GM23338 (cell line): Measurements from ENCODE around the gene TMEM219.

Experiments used
- CREB1 ChIP-seq: fragments of 250-450 bp; sonication (Bioruptor Pico); IDR thresholded peaks from 2 replicates; pipeline ENCODE4 v1.5.0; 2020; ENCODE audit warnings: low read depth, mild to moderate bottlenecking, moderate library complexity
- CTCF ChIP-seq, 2 experiments: fragments of 200-600 bp in 1 of 2; sonication (generic) in 1 of 2; conservative IDR thresholded peaks; 2 replicates each; pipeline versions ENCODE4 v1.5.1 to v1.6.1; 2016 to 2017; ENCODE audit warnings: antibody characterized with exemption in 2 of 2, low read depth in 2 of 2, mild to moderate bottlenecking in 2 of 2, moderate library complexity in 1 of 2
- EZH2 ChIP-seq: fragments of 200-600 bp; sonication (generic); IDR thresholded peaks from one replicate; pipeline ENCODE4 v1.8.0; 2017; ENCODE audit warnings: antibody characterized with exemption, mild to moderate bottlenecking, low read depth; ENCODE audit not compliant: unreplicated experiment
- EZH2phosphoT487 ChIP-seq: fragments of 200-600 bp; sonication (generic); IDR thresholded peaks from one replicate; pipeline ENCODE4 v1.8.1; 2018; ENCODE audit warnings: antibody characterized with exemption; ENCODE audit not compliant: unreplicated experiment
- JUNB ChIP-seq: IDR thresholded peaks from one replicate; pipeline ENCODE4 v1.6.1; 2016; ENCODE audit warnings: antibody characterized with exemption; ENCODE audit not compliant: unreplicated experiment
- POLR2AphosphoS5 ChIP-seq: IDR thresholded peaks from 2 replicates; pipeline ENCODE4 v1.6.1; 2016; ENCODE audit warnings: antibody characterized with exemption, low read depth
- TF ChIP-seq, protein P1 (sequence below): IDR thresholded peaks from one replicate; pipeline ENCODE4 v1.6.1; 2018; ENCODE audit warnings: antibody characterized with exemption; ENCODE audit not compliant: unreplicated experiment

GRCh38 chr16:30011714-30012504 lies 50.0 kb downstream of the TMEM219 start:
- TF ChIP-seq, protein P1, sequence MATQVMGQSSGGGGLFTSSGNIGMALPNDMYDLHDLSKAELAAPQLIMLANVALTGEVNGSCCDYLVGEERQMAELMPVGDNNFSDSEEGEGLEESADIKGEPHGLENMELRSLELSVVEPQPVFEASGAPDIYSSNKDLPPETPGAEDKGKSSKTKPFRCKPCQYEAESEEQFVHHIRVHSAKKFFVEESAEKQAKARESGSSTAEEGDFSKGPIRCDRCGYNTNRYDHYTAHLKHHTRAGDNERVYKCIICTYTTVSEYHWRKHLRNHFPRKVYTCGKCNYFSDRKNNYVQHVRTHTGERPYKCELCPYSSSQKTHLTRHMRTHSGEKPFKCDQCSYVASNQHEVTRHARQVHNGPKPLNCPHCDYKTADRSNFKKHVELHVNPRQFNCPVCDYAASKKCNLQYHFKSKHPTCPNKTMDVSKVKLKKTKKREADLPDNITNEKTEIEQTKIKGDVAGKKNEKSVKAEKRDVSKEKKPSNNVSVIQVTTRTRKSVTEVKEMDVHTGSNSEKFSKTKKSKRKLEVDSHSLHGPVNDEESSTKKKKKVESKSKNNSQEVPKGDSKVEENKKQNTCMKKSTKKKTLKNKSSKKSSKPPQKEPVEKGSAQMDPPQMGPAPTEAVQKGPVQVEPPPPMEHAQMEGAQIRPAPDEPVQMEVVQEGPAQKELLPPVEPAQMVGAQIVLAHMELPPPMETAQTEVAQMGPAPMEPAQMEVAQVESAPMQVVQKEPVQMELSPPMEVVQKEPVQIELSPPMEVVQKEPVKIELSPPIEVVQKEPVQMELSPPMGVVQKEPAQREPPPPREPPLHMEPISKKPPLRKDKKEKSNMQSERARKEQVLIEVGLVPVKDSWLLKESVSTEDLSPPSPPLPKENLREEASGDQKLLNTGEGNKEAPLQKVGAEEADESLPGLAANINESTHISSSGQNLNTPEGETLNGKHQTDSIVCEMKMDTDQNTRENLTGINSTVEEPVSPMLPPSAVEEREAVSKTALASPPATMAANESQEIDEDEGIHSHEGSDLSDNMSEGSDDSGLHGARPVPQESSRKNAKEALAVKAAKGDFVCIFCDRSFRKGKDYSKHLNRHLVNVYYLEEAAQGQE, result no peak
- TF ChIP-seq CTCF (conservative IDR thresholded peaks at IDR 0.05; ENCODE audit: low read depth in 2 of 2), result no peak
- no peak for TF ChIP-seq CREB1 (CRISPR knock-in tag)
- no peak; the same call in 1 of the 2 replicates for TF ChIP-seq POLR2AphosphoS5
- TF ChIP-seq EZH2, result no peak
- no peak for TF ChIP-seq EZH2phosphoT487
- TF ChIP-seq JUNB, result no peak
